HEK293T (cell line): Measurements from ENCODE around the gene DOCK3.
"Not testable (repeated sequence)": the region's sequence is repeated elsewhere in the genome, so short reads cannot be mapped to it uniquely, and the experiment has no call there.

Experiments used
- CTCF ChIA-PET: fragments of 350-600 bp; formaldehyde crosslinking; extraction: SDS; loops from one replicate; lab custom pipeline; 2021; ENCODE audit warnings: antibody characterized with exemption, inconsistent platforms; lab: Yijun Ruan, JAX
- POLR2A ChIA-PET: fragments of 350-600 bp; formaldehyde crosslinking; extraction: SDS; loops from one replicate; lab custom pipeline; 2020; ENCODE audit warnings: antibody characterized with exemption, inconsistent platforms; lab: Yijun Ruan, JAX
- DNase-seq: peaks from one replicate; pipeline ENCODE4 v3.0.0; 2012; ENCODE audit warnings: mixed read lengths; ENCODE audit errors: extremely low spot score
- ARNT ChIP-seq: fragments of 450-650 bp; IDR thresholded peaks from 2 replicates; pipeline ENCODE4 v1.6.1; 2017; ENCODE audit warnings: mild to moderate bottlenecking
- BHLHE40 ChIP-seq: fragments of 450-650 bp; IDR thresholded peaks from 2 replicates; pipeline ENCODE4 v1.6.1; 2016; ENCODE audit warnings: mild to moderate bottlenecking, moderate library complexity, borderline replicate concordance
- CTBP1 ChIP-seq: fragments of 450-650 bp; IDR thresholded peaks from 2 replicates; pipeline ENCODE4 v1.6.1; 2016; ENCODE audit warnings: borderline replicate concordance
- ELF4 ChIP-seq: fragments of 450-650 bp; IDR thresholded peaks from 2 replicates; pipeline ENCODE4 v1.6.1; 2017; ENCODE audit warnings: antibody characterized with exemption
- FOXA1 ChIP-seq: fragments of 450-650 bp; IDR thresholded peaks from 2 replicates; pipeline ENCODE4 v1.6.1; 2016; ENCODE audit warnings: mild to moderate bottlenecking
- FOXK2 ChIP-seq: fragments of 450-650 bp; IDR thresholded peaks from 2 replicates; pipeline ENCODE4 v1.6.1; 2016; ENCODE audit warnings: mild to moderate bottlenecking
- FOXM1 ChIP-seq: fragments of 450-650 bp; IDR thresholded peaks from 2 replicates; pipeline ENCODE4 v1.6.1; 2017; ENCODE audit warnings: mild to moderate bottlenecking, borderline replicate concordance
- HDGF ChIP-seq: fragments of 450-650 bp; IDR thresholded peaks from 2 replicates; pipeline ENCODE4 v1.6.1; 2017; ENCODE audit warnings: antibody characterized with exemption, borderline replicate concordance
- L3MBTL2 ChIP-seq: fragments of 450-650 bp; conservative IDR thresholded peaks from 2 replicates; pipeline ENCODE4 v1.6.1; 2016; ENCODE audit warnings: mild to moderate bottlenecking
- LEF1 ChIP-seq: fragments of 450-650 bp; IDR thresholded peaks from 2 replicates; pipeline ENCODE4 v1.6.1; 2017; ENCODE audit warnings: mild to moderate bottlenecking, borderline replicate concordance
- NFRKB ChIP-seq: fragments of 450-650 bp; IDR thresholded peaks from 2 replicates; pipeline ENCODE4 v1.6.1; 2016; ENCODE audit warnings: mild to moderate bottlenecking, moderate library complexity
- PKNOX1 ChIP-seq: fragments of 450-650 bp; IDR thresholded peaks from 2 replicates; pipeline ENCODE4 v1.6.1; 2016
- SP1 ChIP-seq: fragments of 450-650 bp; IDR thresholded peaks from 2 replicates; pipeline ENCODE4 v1.6.1; 2017
- SUZ12 ChIP-seq: fragments of 450-650 bp; IDR thresholded peaks from 2 replicates; pipeline ENCODE4 v1.6.1; 2016; ENCODE audit warnings: mild to moderate bottlenecking
- TARDBP ChIP-seq: fragments of 450-650 bp; IDR thresholded peaks from 2 replicates; pipeline ENCODE4 v1.6.1; 2016
- ZNF384 ChIP-seq: fragments of 450-650 bp; IDR thresholded peaks from 2 replicates; pipeline ENCODE4 v1.6.1; 2016

The DOCK3 gene

GRCh38 chr3:50817756-50818529, 143.2 kb downstream of the DOCK3 start:
- no peak for TF ChIP-seq FOXA1
- no peak for TF ChIP-seq LEF1
- TF ChIP-seq L3MBTL2: no peak
- no peak for TF ChIP-seq FOXM1
- TF ChIP-seq BHLHE40: no peak
- TF ChIP-seq NFRKB: no peak
- TF ChIP-seq TARDBP: no peak
- no peak for TF ChIP-seq SUZ12
- POLR2A ChIA-PET: no interaction called here
- no peak for DNase-seq
- CTCF ChIA-PET: interaction anchor here (1.6 kb wide), 1 partner anchor 68 kb away, joined by 4 read pairs; no protein-coding TSS in a partner anchor

GRCh38 chr3:50819882-50820281, 145.2 kb downstream of the DOCK3 start:
- DNase-seq: no peak
- ChIA-PET POLR2A (no interaction called here), CTCF (no interaction called here)
- TF ChIP-seq FOXM1 (no peak), NFRKB (no peak), BHLHE40 (no peak), SP1 (no peak), ELF4 (no peak), CTBP1 (no peak), PKNOX1 (no peak), FOXA1 (no peak), FOXK2 (no peak), LEF1 (no peak), L3MBTL2 (no peak), ZNF384 (no peak), ARNT (no peak), HDGF (no peak), TARDBP (no peak), SUZ12 (no peak)

- no peak for DNase-seq
- POLR2A ChIA-PET: no interaction called here
- CTCF ChIA-PET: no interaction called here
- no peak for TF ChIP-seq SP1
- TF ChIP-seq PKNOX1: no peak
- TF ChIP-seq NFRKB: no peak
- no peak for TF ChIP-seq CTBP1
- TF ChIP-seq L3MBTL2: no peak
- TF ChIP-seq ELF4: no peak
These were observed 151.1 kb downstream of the DOCK3 start for GRCh38 chr3:50825841-50826240.

GRCh38 chr3:50830451-50830850, 155.7 kb downstream of the DOCK3 start:
- no peak for TF ChIP-seq FOXK2
- no peak for TF ChIP-seq ZNF384
- TF ChIP-seq HDGF: no peak
- TF ChIP-seq CTBP1: no peak
- no peak for TF ChIP-seq LEF1
- no peak for TF ChIP-seq PKNOX1
- TF ChIP-seq ELF4: no peak
- no peak for TF ChIP-seq NFRKB
- TF ChIP-seq BHLHE40: no peak
- no peak for TF ChIP-seq L3MBTL2
- TF ChIP-seq SUZ12: no peak
- TF ChIP-seq FOXA1: no peak
- no peak for TF ChIP-seq SP1
- no peak for TF ChIP-seq FOXM1
- TF ChIP-seq ARNT: no peak
- no peak for TF ChIP-seq TARDBP
- POLR2A ChIA-PET: no interaction called here
- CTCF ChIA-PET: no interaction called here
- DNase-seq: no peak

GRCh38 chr3:50831009-50831408, 156.3 kb downstream of the DOCK3 start:
- CTCF ChIA-PET, POLR2A ChIA-PET, DNase-seq: not testable (repeated sequence)

GRCh38 chr3:50840983-50841489, 166.3 kb downstream of the DOCK3 start:
- POLR2A ChIA-PET: no interaction called here
- CTCF ChIA-PET: interaction anchor here (0.6 kb wide), 1 partner anchor 548 kb away, joined by 3 read pairs; no protein-coding TSS in a partner anchor
- peak; percentile 50; the same call in 1 of the 2 replicates for TF ChIP-seq FOXA1
- no peak for TF ChIP-seq NFRKB
- TF ChIP-seq ZNF384: 0 out of 2 replicates have a peak, but pooled peaks have one; percentile 3
- peak; percentile 80 for TF ChIP-seq PKNOX1
- TF ChIP-seq BHLHE40: no peak
- TF ChIP-seq CTBP1: peak; percentile 39; the same call in 1 of the 2 replicates
- TF ChIP-seq HDGF: no peak
- DNase-seq: peak; percentile 15
